VCaP (cell line): ENCODE measurements around the gene NKRF.

Experiments
- H3K27ac ChIP-seq: fragments of 450-650 bp; 2 replicates; pipeline ENCODE4 v1.5.1; 2017
- CTCF ChIP-seq: fragments of 450-650 bp; conservative IDR thresholded peaks from 2 replicates; pipeline ENCODE4 v1.5.1; 2017; ENCODE audit warnings: mild to moderate bottlenecking, moderate library complexity

The NKRF gene

GRCh38 chrX:119624951-119625668 is 18.9 kb upstream of the NKRF start:
- TF ChIP-seq CTCF, result no peak
- H3K27ac ChIP-seq, result no peak overlapping the region

GRCh38 chrX:119624417-119624816 is 18.2 kb upstream of the NKRF start:
- TF ChIP-seq CTCF, result no peak
- H3K27ac ChIP-seq, result no peak overlapping the region

- peak overlapping the region; percentile 57 for H3K27ac ChIP-seq
- TF ChIP-seq CTCF, result no peak
These were observed 16.4 kb upstream of the NKRF start for GRCh38 chrX:119622356-119623232.

- no peak overlapping the region for H3K27ac ChIP-seq
- TF ChIP-seq CTCF, result no peak
These were observed 12.2 kb upstream of the NKRF start for GRCh38 chrX:119618439-119618838.

- H3K27ac ChIP-seq, result no peak overlapping the region
These were observed 11.4 kb upstream of the NKRF start for GRCh38 chrX:119617517-119618164.

GRCh38 chrX:119614776-119615175 is 8.6 kb upstream of the NKRF start:
- H3K27ac ChIP-seq, result no peak overlapping the region
- no peak for TF ChIP-seq CTCF

More at GRCh38 chrX:119617517-119618164, 11.4 kb upstream of the NKRF start:
- TF ChIP-seq CTCF, result no peak

GRCh38 chrX:119607018-119607389 is 780 bp upstream of the NKRF start:
- peak overlapping the region; percentile 58; the same call in 1 of the 2 replicates for H3K27ac ChIP-seq
- TF ChIP-seq CTCF, result no peak
